GM19238 (cell line): Measurements from ENCODE around the gene ARMH4.

Source experiments
- DNase-seq: peaks from one replicate; pipeline ENCODE4 v3.0.0; 2011; ENCODE audit warnings: low spot score; ENCODE audit not compliant: insufficient read length

The ARMH4 gene

DNA sequence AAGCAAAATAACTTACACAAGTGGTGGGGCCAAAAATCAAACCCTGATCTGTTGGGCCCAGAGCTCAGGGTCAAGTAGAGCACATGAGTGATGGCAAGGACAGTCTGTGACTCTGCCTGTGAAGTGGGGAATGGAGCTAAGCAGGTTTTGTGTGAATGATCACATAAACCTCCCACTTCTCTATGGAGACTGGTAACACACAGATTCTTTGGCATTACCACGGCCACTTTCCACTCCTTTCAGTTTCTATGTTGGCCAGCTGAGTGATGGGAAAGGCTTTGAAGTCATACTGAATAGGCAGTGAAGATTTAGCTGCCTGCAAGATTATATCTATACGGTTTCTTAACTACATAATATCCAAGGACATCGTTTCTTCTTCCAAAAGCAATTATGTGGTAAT lies 97.9 kb downstream of the ARMH4 start:
- no peak for DNase-seq

DNA sequence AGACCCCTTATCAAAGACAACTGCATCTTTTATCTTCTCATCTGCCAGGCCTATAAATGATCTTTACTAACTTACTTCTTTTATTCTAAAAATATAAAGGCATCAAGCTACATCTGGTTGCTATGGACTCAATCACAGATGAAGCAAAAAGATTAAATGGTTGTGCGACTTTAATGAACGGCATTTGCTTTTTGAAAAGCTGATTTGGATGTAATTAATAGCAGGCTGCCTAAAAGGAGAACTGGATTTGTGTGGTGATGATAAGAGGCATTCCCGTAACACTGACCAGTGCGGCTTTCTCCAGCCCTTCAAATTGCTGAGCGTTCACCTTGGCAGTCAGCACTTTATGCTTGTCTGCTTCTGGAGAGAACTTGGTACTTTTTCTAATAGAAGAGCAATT lies 103.8 kb downstream of the ARMH4 start:
- DNase-seq, result no peak

DNA sequence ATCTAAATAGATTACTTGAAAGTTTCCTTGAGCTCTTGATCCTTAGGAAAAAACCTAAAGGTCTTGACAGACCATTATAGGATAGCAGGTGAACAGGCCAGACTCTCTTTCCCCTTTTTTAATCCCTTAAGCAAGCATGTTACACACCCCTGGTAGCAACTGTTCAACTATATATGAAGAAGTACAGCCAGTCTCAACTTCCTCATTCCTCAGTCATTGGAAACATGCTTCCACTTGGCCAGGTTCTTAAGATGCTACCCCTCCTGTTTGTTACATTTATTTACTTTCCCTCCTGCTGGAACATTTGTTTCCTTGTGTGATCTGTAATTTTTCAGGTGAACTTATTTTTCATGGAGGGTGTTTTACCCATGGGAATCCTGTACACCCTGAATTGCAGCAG lies 124.1 kb downstream of the ARMH4 start:
- no peak for DNase-seq

DNA sequence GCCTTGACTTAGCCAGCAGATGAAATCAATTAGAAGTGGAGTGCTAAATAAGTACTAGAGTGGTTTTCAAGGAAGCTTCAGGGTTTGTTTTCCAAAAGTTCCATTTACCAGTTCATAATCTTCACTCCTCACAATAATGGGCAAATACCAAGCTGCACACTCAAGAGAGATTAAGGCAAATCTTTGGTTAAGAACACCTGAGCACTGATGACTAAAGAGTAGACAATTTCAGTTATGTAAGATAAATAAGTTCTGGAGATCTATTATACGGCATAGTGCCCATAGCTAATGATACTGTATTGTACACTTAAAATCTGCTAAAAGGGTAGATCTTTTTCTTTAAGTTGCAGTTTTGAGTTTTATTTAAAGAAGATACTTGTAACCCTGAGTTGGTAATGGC lies 125.0 kb downstream of the ARMH4 start:
- no peak for DNase-seq

DNA sequence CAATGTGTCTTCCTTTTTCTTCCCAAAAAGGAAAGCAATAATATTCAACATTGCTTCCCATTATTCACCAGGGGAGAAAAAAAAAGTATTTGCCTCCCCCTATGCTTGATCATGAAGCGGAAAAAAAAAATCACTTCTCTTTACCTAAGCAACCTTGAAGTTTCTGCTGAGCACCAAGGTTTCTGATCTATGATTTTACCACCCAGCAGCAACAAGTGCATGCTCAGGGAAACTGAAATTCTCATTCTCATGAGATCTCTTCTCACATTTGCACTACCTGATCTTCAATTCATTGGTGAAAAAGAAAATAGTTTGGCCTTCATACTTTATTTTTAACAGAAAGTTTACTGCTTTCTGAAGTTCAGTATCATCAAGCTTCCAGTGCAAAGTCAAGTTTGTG lies 125.8 kb downstream of the ARMH4 start:
- DNase-seq, result no peak

DNA sequence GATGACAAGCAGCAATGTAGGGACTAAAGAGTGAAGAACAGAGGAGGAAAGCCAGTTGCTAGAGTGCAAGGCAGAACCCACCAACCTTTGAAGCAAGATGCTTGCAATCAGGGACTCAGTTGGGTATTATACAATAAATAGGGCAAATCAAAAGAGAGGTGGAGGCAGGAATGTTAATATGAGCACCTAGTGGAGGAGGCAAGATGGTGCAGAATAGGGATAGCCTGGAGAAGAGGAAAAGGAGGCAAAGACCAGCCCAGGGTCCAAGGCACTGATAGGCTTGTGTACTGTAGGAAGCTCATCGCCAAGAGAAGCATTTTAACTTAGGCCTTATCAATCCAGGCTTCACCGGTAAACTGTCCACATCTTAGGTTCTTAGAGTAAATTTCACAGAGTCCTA lies 137.2 kb downstream of the ARMH4 start:
- no peak for DNase-seq

DNA sequence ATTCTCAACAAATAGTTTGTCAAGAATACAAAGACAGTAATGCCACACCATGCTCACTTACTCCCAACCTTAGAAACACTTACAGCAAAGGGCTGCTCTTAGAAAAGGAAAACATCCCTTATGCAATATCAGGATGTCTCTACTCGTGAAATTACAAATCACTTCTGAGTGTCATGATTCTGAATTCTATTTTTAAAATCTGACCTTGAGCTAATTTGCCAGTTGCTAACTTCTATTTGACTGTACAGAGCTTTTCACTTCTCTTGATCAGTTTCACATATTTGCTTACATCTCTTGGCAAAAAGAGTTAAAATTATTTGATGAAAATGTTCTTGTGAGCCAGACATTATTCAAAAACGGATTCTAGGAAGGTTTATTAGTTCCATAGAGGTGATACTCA lies 149.4 kb downstream of the ARMH4 start:
- DNase-seq, result no peak

DNA sequence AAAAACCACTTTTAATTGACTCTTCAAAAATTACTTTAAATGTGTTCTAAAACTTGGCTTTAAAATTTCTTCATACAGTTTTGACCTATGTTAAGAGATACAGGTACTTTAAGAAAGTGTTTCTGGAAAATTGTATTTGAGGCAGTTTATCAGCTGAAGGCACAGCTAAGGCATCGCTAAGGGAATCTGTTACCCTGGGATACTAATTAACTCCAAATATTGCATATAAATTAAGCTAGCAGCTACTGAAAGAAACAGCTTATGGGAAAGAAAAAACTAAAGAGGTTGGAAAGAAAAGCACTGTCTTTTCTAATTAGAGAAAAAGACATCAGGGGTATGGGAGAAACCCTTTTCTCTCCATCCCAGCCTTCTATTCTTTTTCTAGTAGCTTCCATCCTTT lies 152.0 kb downstream of the ARMH4 start:
- no peak for DNase-seq

DNA sequence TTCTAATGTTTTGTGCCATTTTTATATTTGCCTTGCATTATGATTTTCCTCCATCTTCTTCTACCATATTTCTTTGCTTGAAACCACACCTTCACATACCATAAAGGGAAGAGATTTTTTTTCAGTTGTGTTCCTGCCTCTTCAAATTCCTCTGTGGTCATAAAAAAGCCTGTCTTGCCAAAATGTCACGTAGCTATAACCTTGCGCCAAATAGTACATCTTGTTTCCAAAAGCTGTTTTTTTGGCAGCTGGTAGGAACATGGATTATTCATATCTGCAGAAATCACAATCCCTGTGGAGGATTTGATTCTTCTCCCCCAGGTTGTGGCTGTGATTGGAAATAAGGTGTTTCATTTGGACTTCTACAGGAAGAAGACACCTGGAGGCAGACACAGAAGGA lies 152.5 kb downstream of the ARMH4 start:
- DNase-seq, result no peak

DNA sequence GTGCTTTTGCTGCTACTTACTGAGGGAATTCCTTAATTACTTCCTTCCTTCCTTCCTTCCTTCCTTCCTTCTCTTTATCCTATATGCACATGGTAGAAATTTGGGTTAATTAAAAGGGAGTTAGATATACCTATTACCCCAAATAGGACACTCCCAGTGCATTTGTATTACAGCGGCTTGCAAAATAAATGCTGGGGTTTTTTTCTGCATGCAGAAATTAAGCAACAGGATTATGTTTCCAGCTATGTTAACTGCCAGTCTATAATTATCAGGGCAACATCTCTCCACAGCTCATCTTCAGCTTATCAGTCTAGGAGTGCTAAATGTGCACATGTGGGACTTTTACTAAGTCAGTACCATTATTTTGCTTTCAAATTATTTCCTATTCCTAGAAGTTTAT lies 153.2 kb downstream of the ARMH4 start:
- DNase-seq, result no peak

DNA sequence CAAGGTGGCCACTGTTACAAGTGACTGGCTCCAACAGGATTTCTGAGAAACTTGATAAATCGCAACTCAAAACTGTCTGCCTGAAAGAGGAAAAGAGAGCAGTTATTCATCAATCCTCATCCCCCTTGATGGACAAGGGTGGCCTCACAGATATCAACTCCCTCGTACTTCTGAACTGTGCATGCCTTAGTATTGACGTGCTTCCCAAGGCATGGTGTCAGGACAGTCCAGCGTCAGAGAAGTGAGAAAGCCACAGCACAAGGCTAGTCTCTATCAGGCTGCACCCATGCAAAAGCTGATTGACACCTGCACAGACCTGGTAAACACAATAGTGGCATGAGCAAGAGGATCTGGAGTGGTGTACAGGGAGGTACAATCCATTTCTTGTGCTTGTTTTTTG lies 160.7 kb downstream of the ARMH4 start:
- DNase-seq, result no peak

DNA sequence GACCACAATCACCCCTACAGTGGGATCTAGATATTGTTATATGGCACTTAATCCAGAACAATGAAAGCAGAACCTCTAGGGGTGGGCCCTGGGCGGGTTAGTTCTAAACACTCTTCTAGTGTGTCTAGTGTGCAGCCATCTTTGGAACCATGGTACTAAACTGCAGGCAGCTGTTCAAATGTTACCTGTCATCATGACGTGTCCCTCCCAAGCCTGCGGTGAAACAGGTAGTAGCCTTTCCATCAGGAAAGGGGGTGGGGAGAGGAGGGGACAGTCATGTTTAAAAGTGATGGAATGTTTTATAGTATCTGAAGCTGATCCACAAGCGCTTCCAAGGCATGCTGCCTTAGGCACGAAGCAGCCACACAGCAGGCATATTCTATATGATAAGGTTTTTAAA lies 163.6 kb downstream of the ARMH4 start:
- no peak for DNase-seq

DNA sequence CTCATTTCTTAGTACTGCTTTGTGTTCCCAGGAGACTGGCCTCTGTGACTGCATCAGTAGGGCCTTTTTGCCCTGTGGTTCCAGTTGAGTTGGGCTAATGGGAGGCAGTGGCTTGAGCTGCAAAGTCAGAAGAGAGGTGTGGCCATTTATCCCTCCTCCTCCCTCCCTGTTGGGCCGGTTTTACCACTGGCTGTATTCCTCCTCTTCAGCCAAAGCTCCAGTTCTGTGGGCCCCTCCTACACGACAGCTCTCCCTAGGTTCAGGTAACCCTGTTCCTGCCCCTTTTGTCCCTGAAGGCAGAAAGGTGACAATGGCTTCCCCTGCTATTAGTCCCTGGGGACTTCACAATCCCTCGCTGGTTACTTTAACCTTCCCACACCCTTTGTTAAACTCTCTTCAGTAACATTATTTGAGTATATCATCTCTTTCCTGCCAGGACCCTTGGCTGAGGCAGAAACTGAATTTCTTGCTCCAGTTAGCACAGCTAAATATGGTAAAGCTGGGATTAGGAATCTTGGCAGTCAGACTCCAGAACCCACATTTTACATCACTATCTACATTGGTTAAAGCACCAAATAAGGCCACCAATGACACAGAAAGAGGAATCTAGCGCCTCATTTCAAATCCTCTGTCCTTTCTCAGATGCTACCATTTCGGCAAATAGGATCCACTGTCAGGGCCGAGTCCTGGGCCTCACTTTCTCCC lies 164.3 kb downstream of the ARMH4 start:
- DNase-seq, result no peak

DNA sequence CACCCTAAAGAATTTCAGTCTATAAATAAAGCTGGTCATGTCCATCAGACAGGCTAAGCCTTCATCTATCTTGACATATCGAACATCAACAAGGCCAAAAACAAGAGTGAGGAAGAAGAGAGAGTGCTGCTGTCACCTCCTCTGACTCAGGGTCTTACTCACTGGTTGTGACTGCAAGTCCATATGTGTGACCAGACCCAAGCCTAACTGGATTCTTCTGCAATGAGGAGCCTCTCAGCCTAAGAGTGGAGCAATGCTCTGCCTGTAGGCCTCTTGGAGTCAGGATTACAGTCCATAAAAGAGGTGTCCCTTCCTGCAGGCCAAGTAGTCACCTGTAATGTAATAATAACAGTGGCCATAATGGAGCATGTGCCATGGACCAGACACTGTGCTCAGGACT lies 165.0 kb downstream of the ARMH4 start:
- DNase-seq, result no peak

DNA sequence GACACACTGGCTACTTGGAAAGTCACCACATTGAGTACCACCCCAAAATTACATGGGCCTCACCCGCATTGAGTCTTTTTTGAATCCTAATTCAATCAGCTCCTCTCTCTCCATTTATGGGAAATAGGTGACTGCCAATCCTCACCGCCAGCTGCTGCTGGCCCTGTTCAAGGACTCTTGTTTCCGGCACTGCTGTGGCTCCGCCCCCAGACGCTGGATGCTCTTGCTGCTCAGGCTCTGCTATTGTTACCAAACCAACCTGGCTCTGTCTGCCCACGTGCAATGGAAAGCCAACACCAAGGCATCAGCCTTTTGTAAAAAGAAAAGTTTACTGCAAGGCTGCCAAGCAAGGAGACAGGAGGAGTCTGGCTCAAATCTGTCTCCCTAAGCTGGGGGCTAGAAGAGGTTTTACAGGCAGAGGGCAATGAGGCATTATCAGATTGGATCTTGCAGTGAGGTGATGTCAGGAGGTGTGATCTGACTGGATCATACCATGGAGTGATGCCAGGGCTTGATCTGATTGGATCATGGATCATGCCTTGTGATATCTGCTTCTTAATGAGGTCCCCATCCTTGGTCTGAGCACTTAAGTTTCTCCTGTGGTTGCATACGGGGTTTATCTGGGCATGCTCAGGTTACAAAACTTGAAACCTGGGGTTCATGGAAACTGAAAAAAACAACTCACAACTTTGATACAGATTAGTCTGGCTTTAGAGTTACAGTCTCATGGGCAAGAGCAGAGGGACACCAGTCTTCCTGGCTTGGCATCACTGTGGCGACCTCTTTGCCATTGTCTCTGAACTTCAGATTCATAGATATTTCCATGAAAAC lies 169.0 kb downstream of the ARMH4 start:
- DNase-seq, result no peak

DNA sequence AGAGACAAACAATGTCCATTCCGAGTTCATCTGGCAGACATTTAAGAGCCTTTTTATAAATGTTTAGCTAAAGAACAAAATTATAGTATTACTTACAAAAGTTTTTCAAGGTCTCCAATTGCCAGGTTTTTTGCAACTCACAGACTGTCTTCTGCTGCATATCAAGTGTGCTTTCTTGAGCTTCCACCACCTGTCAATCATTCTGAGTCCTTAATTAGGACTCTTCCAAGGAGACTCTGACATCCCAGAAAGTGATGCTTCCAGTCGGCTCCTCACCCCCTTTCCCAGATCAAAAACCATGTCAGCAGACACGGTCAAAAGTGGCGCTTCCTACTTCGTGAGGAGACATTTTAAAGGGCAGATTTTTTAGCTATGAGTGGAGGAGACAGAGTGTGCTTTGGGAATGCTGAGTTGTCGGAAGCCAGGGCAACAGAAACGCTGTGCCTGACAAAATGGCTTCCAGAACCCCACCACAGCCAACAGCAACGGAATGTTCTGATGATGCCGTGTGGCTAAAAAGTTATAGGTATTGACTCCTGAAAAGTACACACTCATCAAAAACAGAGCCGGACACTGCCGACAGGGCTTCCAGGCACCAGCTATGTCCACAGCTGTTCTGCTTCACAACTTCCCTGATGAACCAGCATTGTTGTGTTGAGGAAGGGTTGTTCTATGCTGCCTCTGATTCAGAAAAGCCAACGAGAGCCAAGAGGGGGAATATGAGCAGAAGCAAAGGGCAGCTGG lies 170.0 kb downstream of the ARMH4 start:
- DNase-seq, result no peak

DNA sequence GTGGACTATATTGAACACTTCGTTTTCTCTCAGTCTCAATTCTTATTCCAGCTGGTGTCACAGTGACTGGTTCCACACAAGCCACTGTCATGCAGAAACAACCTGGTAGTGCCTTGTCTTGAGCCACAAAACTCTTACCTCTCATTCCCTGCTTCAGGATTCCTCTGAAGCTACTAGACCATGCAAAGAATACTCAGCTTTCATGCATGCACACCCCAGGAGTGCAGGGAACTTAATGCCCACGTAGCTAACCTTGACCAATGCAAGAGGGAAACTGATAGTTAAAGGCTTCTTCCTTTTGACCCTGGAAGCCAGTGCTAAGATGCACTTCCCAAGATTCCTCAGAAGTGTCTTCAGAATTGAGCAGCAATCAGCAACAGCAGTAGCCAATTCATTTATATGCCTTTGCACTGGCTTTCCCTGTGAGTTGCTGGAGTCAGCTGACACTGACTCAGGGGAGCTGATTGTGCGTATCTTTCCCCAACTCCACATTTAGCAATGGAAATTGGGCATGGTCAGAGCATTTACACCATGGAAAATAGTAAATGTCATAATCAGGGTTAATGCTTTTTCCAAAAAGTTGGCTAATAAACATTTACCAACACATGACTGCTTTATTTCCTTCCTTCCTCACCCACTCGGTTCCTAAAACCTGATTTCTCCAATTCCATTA lies 172.5 kb downstream of the ARMH4 start:
- no peak for DNase-seq

DNA sequence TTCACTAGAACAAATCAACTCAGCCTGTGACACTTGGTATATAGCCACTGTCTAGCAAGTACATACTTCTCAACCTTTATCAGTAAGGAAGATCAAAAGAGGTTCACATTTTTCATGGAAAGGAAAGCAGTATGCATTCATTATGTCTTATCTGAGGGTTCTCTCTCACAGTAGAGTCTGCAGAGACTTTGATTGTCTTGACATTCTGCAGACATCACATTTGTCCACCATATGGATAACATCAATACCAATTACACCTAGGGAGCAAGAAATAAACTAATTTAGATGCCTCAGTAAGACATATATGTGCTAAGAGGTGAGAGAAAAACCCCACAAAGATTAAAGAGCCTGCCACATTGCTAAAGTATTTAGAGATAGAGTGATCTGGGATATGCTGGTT lies 175.3 kb downstream of the ARMH4 start:
- DNase-seq, result no peak

DNA sequence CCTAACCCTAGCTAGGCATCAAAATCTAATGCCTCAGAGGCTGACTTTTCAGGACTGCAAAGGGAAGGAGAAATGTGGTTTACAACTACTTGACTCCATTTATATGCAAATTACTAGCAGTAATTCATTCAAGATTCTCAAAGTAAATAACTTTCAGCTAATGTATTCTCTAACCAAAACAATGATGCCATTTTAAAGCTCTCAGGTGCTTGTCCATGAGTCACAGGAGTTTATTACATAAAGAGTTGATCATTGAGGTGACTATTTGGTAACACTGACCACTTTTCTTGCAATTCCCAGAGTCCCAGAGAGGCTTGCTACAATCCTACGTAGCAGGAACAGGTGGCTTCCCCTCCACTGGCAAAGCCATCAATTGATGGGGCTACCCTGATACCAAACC lies 177.1 kb downstream of the ARMH4 start:
- DNase-seq, result no peak

DNA sequence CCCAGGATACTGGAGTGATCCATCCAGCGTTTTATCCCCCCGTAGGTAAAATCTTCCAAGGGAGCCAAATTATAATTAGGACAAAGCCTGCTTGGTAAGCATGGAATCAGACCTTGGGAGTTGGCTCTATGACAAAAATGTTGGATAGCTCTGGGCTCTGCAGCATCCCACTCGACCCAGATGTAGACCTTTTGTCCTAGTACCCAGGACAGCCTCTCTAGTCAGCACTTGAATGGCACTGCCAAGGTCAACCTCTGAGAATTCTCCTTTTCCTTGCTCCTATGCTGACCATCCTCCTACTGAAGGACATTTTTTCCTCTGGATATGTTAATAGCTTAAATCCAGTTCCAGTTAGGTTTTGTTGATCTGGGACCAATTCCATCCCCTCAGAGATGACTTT lies 181.4 kb downstream of the ARMH4 start:
- no peak for DNase-seq

DNA sequence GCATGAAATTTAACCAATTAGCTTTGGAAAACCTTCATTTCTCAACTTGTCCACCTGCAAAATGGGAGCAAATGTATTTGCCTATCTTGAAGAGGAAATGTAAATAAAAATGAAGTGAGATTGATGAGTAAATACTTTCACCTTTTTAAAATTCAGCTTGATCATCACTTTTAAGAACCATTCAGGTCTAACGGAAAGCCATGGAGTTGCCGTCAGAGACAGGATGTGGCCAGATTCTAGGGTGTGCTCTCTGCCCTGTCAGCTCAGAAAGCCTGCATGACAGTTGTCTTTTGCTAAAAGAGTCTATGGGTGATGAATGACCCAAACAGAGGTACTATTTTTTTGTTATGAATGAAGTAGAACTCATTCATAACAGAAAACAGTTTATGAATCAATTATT lies 181.8 kb downstream of the ARMH4 start:
- DNase-seq, result no peak

DNA sequence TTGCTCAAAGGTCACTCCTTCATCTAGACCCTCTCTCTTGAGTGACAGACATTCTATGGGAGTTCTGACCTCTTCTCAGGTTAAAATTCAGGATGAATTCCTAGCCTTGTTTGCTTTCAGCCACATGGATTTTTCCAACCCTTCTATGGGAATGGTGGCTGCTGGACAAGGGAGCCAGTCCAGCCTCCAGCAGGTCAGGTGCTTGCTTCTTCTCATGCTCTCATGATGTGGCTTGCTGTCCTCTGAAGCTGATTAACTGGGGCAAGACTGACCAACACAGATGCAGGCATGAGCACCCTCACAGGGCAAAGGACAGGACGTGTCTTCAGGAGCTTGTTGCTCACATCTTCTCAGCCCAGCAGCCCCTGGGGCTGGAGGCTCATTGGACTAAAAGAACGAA lies 188.9 kb downstream of the ARMH4 start:
- DNase-seq, result no peak
